GM12878 (cell line): ENCODE results near the gene MYL3. TPM values are rescaled to one million over a fixed set of nuclear protein-coding genes. Genes with fewer than 3 reads are reported as not detected.

Source experiments
- ATAC-seq: fragments of 200-7000 bp; cut with Tn5 transposase; 3 replicates; pipeline ENCODE4 v1.9.1; 2020; ENCODE audit warnings: mild to moderate bottlenecking, moderate library complexity
- BruUV-seq: library from RNA; stranded (reverse); fragments of 400-500 nt; replicated peaks from 2 replicates; lab custom pipeline; 2021; lab: Mats Ljungman, UMichigan
- CTCF ChIA-PET: fragments of 300-600 bp; sonication (Branson Sonifier 250); formaldehyde crosslinking; extraction: SDS; loops from one replicate; lab custom pipeline; 2021; ENCODE audit warnings: inconsistent platforms; lab: Yijun Ruan, JAX
- POLR2A ChIA-PET: fragments of 350-600 bp; formaldehyde crosslinking; extraction: SDS; loops from one replicate; lab custom pipeline; 2021; ENCODE audit warnings: inconsistent platforms; lab: Charles Lee
- RAD21 ChIA-PET: fragments of 300-600 bp; sonication (Branson Sonifier 250); formaldehyde crosslinking; loops from one replicate; lab custom pipeline; 2023; ENCODE audit warnings: antibody characterized with exemption; ENCODE audit not compliant: unreplicated experiment; lab: Charles Lee
- SMC1A ChIA-PET: fragments of 300-600 bp; sonication (Branson Sonifier 250); formaldehyde crosslinking; loops from one replicate; lab custom pipeline; 2023; ENCODE audit not compliant: unreplicated experiment, uncharacterized antibody; lab: Charles Lee
- DNase-seq: peaks from one replicate; pipeline ENCODE4 v3.0.0-alpha.2; 2011; ENCODE audit warnings: low read depth, low spot score
- FAIRE-seq: peaks from 3 replicates; lab custom pipeline; 2011; peaks lifted over from hg19 to GRCh38; lab: Jason Lieb, UNC
- H2AFZ ChIP-seq: 2 replicates; pipeline ENCODE4 v1.6.0; 2011; ENCODE audit warnings: low read depth, low read length, control low read depth; ENCODE audit not compliant: control insufficient read depth
- H3K27ac ChIP-seq: 2 replicates; pipeline ENCODE4 v1.5.1; 2011; ENCODE audit warnings: control low read depth; ENCODE audit not compliant: control insufficient read depth, insufficient read depth
- H3K27me3 ChIP-seq, 2 experiments: replicated peaks in 1 of 2; 2 replicates each; pipeline versions ENCODE4 v1.6.0 to v1.6.1; 2011; ENCODE audit warnings: low read length in 1 of 2; ENCODE audit not compliant: control insufficient read depth in 2 of 2, insufficient read depth in 2 of 2
- H3K36me3 ChIP-seq, 2 experiments: 2 replicates each; pipeline ENCODE4 v1.5.1; 2011; ENCODE audit warnings: low read length in 1 of 2; ENCODE audit not compliant: control insufficient read depth in 2 of 2, insufficient read depth in 2 of 2
- H3K4me1 ChIP-seq: 2 replicates; pipeline ENCODE4 v1.6.1; 2011; ENCODE audit warnings: mild to moderate bottlenecking, low read length, moderate library complexity, mixed read lengths; ENCODE audit not compliant: control insufficient read depth, insufficient read depth
- H3K4me2 ChIP-seq: 2 replicates; pipeline ENCODE4 v1.6.0; 2011; ENCODE audit warnings: control low read depth; ENCODE audit not compliant: control insufficient read depth, insufficient read depth
- H3K4me3 ChIP-seq: fragments of 200-600 bp; sonication (generic); 2 replicates; pipeline ENCODE4 v1.5.1; 2016
- H3K79me2 ChIP-seq: 2 replicates; pipeline ENCODE4 v1.6.0; 2011; ENCODE audit warnings: low read length; ENCODE audit not compliant: control insufficient read depth, insufficient read depth
- H3K9ac ChIP-seq: 2 replicates; pipeline ENCODE4 v1.8.0; 2011; ENCODE audit warnings: low read length, control low read depth, mixed read lengths; ENCODE audit not compliant: control insufficient read depth, insufficient read depth
- H3K9me3 ChIP-seq: replicated peaks from 3 replicates; pipeline ENCODE4 v1.5.1; 2011; ENCODE audit warnings: mild to moderate bottlenecking, low read length; ENCODE audit not compliant: control insufficient read depth, insufficient read depth
- H4K20me1 ChIP-seq: 2 replicates; pipeline ENCODE4 v1.6.0; 2011; ENCODE audit not compliant: control insufficient read depth, insufficient read depth
- BACH1 ChIP-seq: fragments of 450-650 bp; IDR thresholded peaks from 2 replicates; pipeline ENCODE4 v1.6.1; 2017; ENCODE audit warnings: mild to moderate bottlenecking, borderline replicate concordance
- CBX3 ChIP-seq: fragments of 200-600 bp; sonication (generic); IDR thresholded peaks from 2 replicates; pipeline ENCODE4 v1.6.1; 2016; ENCODE audit warnings: low read depth, borderline replicate concordance
- CREM ChIP-seq: IDR thresholded peaks from 2 replicates; pipeline ENCODE4 v1.6.1; 2014; ENCODE audit warnings: antibody characterized with exemption, low read depth
- FOS ChIP-seq: IDR thresholded peaks from 3 replicates; pipeline ENCODE4 v1.6.1; 2011; ENCODE audit warnings: borderline replicate concordance; ENCODE audit not compliant: insufficient read length; ENCODE audit errors: extremely low read depth
- MTA3 ChIP-seq: IDR thresholded peaks from 2 replicates; pipeline ENCODE4 v1.6.1; 2012; ENCODE audit warnings: low read length, inconsistent platforms, borderline replicate concordance
- NR2C1 ChIP-seq: fragments of 450-650 bp; IDR thresholded peaks from 2 replicates; pipeline ENCODE4 v1.6.1; 2017; ENCODE audit warnings: antibody characterized with exemption, mild to moderate bottlenecking, moderate library complexity
- SMAD5 ChIP-seq: IDR thresholded peaks from 2 replicates; pipeline ENCODE4 v1.6.1; 2016; ENCODE audit warnings: antibody characterized with exemption, low read depth
- SREBF1 ChIP-seq: IDR thresholded peaks from 2 replicates; pipeline ENCODE4 v1.6.1; 2012; ENCODE audit warnings: mild to moderate bottlenecking, low read length
- TCF3 ChIP-seq: IDR thresholded peaks from 2 replicates; pipeline ENCODE4 v1.6.1; 2012; ENCODE audit warnings: low read depth, mild to moderate bottlenecking, low read length, borderline replicate concordance; ENCODE audit not compliant: insufficient read depth
- WRNIP1 ChIP-seq: IDR thresholded peaks from 2 replicates; pipeline ENCODE4 v1.6.1; 2011; ENCODE audit warnings: low read depth, low read length, improper control_type of control experiment, borderline replicate concordance
- YBX1 ChIP-seq: fragments of 450-650 bp; IDR thresholded peaks from 2 replicates; pipeline ENCODE4 v1.6.1; 2016; ENCODE audit warnings: antibody characterized with exemption
- YY1 ChIP-seq: IDR thresholded peaks from 2 replicates; pipeline ENCODE4 v1.6.1; 2011; ENCODE audit warnings: low read depth, mild to moderate bottlenecking, low read length
- ZNF24 ChIP-seq: fragments of 450-650 bp; IDR thresholded peaks from 2 replicates; pipeline ENCODE4 v1.6.1; 2017; ENCODE audit warnings: antibody characterized with exemption, mild to moderate bottlenecking
- WGBS: methylation state at CpG from one replicate; pipeline ENCODE4 v1.1.6; 2016; ENCODE audit warnings: low lambda C conversion rate; ENCODE audit not compliant: insufficient replicate concordance, insufficient coverage; ENCODE audit errors: missing lambda C conversion rate; 5-methylcytosine and 5-hydroxymethylcytosine counted together
- in situ Hi-C: fragments of 300-500 bp; cut with MboI; formaldehyde crosslinking; loops from 9 replicates; pipeline ENCODE4 v1.14.3; 2018; ENCODE audit warnings: mixed read lengths
- intact Hi-C: fragments of 100-400 bp; cut with micrococcal nuclease; formaldehyde crosslinking; loops from one replicate; pipeline ENCODE4 v1.14.2; 2022; ENCODE audit not compliant: unreplicated experiment
- polyA plus RNA-seq, 11 experiments: library from polyadenylated mRNA; depleted of rRNA in 4 of 11; unstranded in 6 of 11; stranded (reverse) in 5 of 11; fragments of >200 nt; fragmentation: Nextera tagmentation in 4 of 11; fragmentation: Illumina TruSeq in 1 of 11; extraction: Ambion mirVana in 4 of 11; extraction: Trizol in 1 of 11; gene quantifications; 1 replicate in 1 of 11; 2 replicates in 10 of 11; pipeline versions ENCODE4 v1.2.1 to v1.2.3, GENCODE V29; 2011 to 2016; ENCODE audit warnings: inconsistent platforms in 2 of 11, missing spikeins in 2 of 11, low read depth in 1 of 11
- total RNA-seq, 4 experiments: library from RNA; depleted of rRNA in 3 of 4; stranded (reverse); fragments of >200 nt in 3 of 4; fragmentation: Illumina TruSeq in 1 of 4; extraction: Trizol in 1 of 4; gene quantifications; 2 replicates each; pipeline versions ENCODE4 v1.2.1 to v1.2.3, GENCODE V29; 2013 to 2021
- TF ChIP-seq, protein P1 (sequence below): IDR thresholded peaks from 2 replicates; pipeline ENCODE4 v1.6.1; 2012; ENCODE audit warnings: low read depth, low read length, improper control_type of control experiment
- TF ChIP-seq, protein P2 (sequence below): fragments of 450-650 bp; IDR thresholded peaks from 2 replicates; pipeline ENCODE4 v1.6.1; 2016; ENCODE audit warnings: mild to moderate bottlenecking, moderate library complexity, borderline replicate concordance
- TF ChIP-seq, protein P3 (sequence below): IDR thresholded peaks from 2 replicates; pipeline ENCODE4 v1.6.1; 2012; ENCODE audit warnings: low read depth, low read length, improper control_type of control experiment
- TF ChIP-seq, protein P4 (sequence below): fragments of 450-650 bp; IDR thresholded peaks from 2 replicates; pipeline ENCODE4 v1.6.1; 2017; ENCODE audit warnings: antibody characterized with exemption, mild to moderate bottlenecking, moderate library complexity

MYL3 gene
- total and polyA plus RNA-seq, 10 of the 15 experiments (the other 5 are each of a cell fraction or from before 2014, with no cell fraction given), result 0.40 TPM; not detected in 9

DNA sequence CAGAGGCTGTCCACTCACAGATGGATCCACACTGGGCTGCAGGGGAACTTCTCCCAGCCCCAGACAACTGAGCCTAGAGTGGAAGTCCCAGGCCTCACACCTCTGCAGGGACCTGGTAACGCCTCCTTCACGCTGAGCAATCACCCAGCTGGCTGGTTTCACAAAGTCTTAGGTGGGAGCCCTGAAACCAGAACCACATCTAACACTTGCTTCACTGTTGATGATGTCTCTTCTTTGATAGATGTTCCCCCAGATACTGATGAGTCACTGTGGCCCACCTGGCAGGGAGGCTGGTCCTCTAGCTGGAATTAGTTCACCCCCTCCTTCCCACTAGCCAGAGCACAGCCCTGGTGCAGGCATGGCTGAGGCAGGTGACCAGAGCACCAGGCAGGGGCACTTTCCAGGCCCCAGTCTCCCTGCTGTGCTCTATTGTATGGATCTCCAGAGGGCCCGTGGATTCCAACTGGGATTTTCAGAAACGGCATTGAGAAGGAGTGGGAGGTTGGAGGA is 33.5 kb downstream of the MYL3 start:
- POLR2A ChIA-PET, result no interaction called here
- intact Hi-C loops (no loop called here), in situ Hi-C loops (no loop called here)
- CTCF ChIA-PET, result interaction anchor here (0.6 kb wide), 1 partner anchor 637 kb away, joined by 3 read pairs; no protein-coding TSS in a partner anchor
- Histone ChIP-seq H3K36me3 (no peaks in the 10 kb centered on the region), H2AFZ (no peak overlapping the region), H3K27ac (peak overlapping the region; percentile 42), H3K4me1 (peaks cover 16% of the 10 kb centered on the region), H3K9me3 (no peaks in the 10 kb centered on the region), H3K4me2 (no peak overlapping the region), H4K20me1 (no peaks in the 10 kb centered on the region), H3K9ac (no peak overlapping the region), H3K4me3 (no peak overlapping the region), H3K27me3 (no peaks in the 10 kb centered on the region), H3K79me2 (no peaks in the 10 kb centered on the region)
- peak; percentile 32 for DNase-seq
- WGBS, result 22% methylated on average over 4 of the region's 4 CpGs
- BruUV-seq, result no TSS peak
- SMC1A ChIA-PET, result interaction anchor here (1.7 kb wide), 1 partner anchor 16 kb away, joined by 3 read pairs; no protein-coding TSS in a partner anchor
- RAD21 ChIA-PET, result interaction anchor here (1.1 to 1.9 kb wide), 2 partner anchors 16 to 551 kb away, joined by 3 to 4 read pairs; partner anchors contain the start of gene PTPN23
- FAIRE-seq, result peak; percentile 13
- peak; percentile 98 for ATAC-seq
- TF ChIP-seq CREM (peak; percentile 92), WRNIP1 (no peak), SMAD5 (no peak), TCF3 (0 out of 2 replicates have a peak, but pooled peaks have one; percentile 52), YBX1 (no peak), SREBF1 (no peak), ZNF24 (no peak), YY1 (0 out of 2 replicates have a peak, but pooled peaks have one; percentile 9), FOS (no peak), MTA3 (no peak), CBX3 (no peak), NR2C1 (no peak), BACH1 (no peak)
- TF ChIP-seq, protein P1, sequence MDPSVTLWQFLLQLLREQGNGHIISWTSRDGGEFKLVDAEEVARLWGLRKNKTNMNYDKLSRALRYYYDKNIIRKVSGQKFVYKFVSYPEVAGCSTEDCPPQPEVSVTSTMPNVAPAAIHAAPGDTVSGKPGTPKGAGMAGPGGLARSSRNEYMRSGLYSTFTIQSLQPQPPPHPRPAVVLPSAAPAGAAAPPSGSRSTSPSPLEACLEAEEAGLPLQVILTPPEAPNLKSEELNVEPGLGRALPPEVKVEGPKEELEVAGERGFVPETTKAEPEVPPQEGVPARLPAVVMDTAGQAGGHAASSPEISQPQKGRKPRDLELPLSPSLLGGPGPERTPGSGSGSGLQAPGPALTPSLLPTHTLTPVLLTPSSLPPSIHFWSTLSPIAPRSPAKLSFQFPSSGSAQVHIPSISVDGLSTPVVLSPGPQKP, result no peak
- TF ChIP-seq, protein P2, sequence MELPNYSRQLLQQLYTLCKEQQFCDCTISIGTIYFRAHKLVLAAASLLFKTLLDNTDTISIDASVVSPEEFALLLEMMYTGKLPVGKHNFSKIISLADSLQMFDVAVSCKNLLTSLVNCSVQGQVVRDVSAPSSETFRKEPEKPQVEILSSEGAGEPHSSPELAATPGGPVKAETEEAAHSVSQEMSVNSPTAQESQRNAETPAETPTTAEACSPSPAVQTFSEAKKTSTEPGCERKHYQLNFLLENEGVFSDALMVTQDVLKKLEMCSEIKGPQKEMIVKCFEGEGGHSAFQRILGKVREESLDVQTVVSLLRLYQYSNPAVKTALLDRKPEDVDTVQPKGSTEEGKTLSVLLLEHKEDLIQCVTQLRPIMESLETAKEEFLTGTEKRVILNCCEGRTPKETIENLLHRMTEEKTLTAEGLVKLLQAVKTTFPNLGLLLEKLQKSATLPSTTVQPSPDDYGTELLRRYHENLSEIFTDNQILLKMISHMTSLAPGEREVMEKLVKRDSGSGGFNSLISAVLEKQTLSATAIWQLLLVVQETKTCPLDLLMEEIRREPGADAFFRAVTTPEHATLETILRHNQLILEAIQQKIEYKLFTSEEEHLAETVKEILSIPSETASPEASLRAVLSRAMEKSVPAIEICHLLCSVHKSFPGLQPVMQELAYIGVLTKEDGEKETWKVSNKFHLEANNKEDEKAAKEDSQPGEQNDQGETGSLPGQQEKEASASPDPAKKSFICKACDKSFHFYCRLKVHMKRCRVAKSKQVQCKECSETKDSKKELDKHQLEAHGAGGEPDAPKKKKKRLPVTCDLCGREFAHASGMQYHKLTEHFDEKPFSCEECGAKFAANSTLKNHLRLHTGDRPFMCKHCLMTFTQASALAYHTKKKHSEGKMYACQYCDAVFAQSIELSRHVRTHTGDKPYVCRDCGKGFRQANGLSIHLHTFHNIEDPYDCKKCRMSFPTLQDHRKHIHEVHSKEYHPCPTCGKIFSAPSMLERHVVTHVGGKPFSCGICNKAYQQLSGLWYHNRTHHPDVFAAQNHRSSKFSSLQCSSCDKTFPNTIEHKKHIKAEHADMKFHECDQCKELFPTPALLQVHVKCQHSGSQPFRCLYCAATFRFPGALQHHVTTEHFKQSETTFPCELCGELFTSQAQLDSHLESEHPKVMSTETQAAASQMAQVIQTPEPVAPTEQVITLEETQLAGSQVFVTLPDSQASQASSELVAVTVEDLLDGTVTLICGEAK, result no peak
- TF ChIP-seq, protein P3, sequence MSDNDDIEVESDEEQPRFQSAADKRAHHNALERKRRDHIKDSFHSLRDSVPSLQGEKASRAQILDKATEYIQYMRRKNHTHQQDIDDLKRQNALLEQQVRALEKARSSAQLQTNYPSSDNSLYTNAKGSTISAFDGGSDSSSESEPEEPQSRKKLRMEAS, result no peak
- TF ChIP-seq, protein P4, sequence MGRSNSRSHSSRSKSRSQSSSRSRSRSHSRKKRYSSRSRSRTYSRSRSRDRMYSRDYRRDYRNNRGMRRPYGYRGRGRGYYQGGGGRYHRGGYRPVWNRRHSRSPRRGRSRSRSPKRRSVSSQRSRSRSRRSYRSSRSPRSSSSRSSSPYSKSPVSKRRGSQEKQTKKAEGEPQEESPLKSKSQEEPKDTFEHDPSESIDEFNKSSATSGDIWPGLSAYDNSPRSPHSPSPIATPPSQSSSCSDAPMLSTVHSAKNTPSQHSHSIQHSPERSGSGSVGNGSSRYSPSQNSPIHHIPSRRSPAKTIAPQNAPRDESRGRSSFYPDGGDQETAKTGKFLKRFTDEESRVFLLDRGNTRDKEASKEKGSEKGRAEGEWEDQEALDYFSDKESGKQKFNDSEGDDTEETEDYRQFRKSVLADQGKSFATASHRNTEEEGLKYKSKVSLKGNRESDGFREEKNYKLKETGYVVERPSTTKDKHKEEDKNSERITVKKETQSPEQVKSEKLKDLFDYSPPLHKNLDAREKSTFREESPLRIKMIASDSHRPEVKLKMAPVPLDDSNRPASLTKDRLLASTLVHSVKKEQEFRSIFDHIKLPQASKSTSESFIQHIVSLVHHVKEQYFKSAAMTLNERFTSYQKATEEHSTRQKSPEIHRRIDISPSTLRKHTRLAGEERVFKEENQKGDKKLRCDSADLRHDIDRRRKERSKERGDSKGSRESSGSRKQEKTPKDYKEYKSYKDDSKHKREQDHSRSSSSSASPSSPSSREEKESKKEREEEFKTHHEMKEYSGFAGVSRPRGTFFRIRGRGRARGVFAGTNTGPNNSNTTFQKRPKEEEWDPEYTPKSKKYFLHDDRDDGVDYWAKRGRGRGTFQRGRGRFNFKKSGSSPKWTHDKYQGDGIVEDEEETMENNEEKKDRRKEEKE, result no peak
